Kidney capillary endothelial cell (primary cell): ENCODE measurements around the gene ABCF1.

Source experiments
- DNase-seq: peaks from one replicate; pipeline ENCODE4 v3.0.0-alpha.2; 2018; ENCODE audit warnings: low spot score

Gene ABCF1

DNA sequence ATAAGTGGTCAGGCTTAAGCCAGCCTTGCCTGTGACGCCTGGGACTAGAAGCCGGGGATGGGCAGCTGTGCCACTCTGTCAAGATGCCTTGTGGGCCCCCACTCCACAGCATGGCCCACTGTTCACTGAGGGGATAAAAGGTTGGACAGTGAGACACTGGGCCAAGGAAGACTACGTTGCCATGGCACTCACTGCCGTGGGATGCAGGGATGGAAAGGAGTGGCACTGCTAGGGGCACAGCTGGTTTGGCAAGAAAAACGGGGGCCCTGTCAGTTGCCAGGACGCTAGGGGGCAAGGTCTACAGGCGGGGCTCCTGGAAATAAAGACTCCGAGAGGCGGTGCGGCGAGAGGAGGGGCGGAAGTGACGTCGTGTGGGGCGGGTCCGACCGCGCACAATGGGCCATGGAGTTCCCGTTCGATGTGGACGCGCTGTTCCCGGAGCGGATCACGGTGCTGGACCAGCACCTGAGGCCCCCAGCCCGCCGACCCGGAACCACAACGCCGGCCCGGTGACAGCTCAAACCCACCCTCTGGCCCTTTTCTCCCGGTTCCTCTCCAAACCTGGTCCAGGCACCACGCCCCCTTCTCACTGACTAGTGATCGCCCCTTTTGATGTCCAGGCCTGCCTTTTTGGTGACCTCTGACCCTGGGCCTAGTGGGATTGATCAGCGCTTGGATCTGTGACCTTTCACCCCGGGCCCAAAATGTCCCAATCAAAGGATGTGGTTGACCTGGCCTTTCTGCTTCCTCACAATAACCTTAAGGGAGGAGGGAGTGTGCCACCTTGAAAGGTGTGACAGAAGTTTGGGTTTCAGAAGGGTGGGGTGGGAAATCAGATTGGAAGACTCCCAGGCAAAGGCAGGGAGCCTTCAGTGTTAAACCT is 55.5 kb downstream of the ABCF1 start, which contains the start of gene ATAT1:
Gene ATAT1 (plus strand): TSS at position 391 of the 883 bp plus-strand sequence.
- peak; percentile 58 for DNase-seq

DNA sequence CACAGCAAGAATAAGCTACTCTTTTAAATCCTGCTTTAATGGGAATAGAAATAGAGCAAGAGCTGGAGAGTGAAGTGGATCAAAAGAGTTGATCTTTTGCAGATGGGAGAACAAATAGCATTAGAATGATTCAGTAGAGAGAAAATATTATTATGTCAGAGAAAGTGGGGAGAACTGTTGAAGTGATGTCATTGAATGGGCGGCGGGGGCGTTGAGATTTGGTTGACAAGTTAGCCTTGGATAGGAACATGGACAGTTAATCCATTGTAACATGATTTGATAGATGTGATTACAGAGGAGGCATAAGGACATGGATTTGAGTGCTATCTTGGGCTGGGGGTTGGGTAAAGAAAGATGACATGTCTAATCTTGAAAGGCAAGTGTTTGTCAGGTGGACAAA is 64.6 kb downstream of the ABCF1 start:
- no peak for DNase-seq

DNA sequence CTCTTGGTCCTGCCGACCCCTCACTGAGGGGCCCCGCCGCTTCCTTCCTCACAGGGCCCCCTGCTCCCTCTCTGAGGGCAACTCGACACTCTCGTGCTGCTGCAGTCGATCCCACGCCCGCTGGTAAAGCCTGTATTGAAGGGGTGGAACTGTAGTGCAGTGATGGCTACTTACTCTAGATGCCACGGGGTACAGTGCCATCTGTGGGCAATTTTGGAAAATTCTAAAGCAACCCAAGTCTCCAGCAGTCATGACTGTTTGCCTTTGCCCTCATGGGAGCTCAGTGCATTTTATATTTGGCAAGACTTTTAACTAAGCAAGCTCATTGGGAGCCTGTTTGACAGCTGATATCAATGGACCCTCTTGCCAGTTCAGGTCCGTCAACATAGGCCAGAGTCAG is 69.2 kb downstream of the ABCF1 start:
- no peak for DNase-seq

DNA sequence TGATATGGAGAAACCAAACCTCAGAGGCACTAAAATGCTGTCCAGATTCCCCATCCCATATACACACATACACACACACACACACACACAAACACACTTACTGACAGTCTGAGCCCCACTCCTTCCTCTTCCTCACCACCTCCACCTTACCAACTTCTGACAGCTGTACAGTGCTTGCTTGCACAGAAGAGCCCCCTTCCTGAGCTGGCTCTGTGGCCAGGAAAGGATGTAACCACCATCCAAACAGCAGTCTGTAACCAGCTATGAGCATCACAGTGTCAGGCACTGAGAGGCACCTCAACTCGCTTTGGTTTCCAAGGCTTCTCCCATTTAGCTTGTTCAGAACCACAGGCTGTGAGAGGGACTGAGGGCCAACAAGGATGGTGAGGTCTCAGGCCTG is 69.8 kb downstream of the ABCF1 start:
- no peak for DNase-seq
